BLaER1 treated with 17β-estradiol and CSF1 and Interleukin-3, amounts not matched to agents 10 nM and 100 nM (cell line): ENCODE results near the gene SLC35F5.
"Not testable (repeated sequence)": the region's sequence is repeated elsewhere in the genome, so short reads cannot be mapped to it uniquely, and the experiment has no call there.

Source experiments
- H3K27ac ChIP-seq, 11 experiments: shearing (Covaris generic); formaldehyde crosslinking; 2 replicates each; pipeline ENCODE4 v1.8.1; 2022
- H3K27me3 ChIP-seq, 11 experiments: shearing (Covaris generic); formaldehyde crosslinking; 2 replicates each; pipeline ENCODE4 v1.8.1; 2022
- H3K36me3 ChIP-seq, 11 experiments: shearing (Covaris generic); formaldehyde crosslinking; 2 replicates each; pipeline ENCODE4 v1.8.1; 2022
- H3K4me1 ChIP-seq, 10 experiments: shearing (Covaris generic); formaldehyde crosslinking; 2 replicates each; pipeline ENCODE4 v1.8.1; 2022
- H3K4me2 ChIP-seq, 11 experiments: shearing (Covaris generic); formaldehyde crosslinking; 2 replicates each; pipeline ENCODE4 v1.8.1; 2022
- H3K4me3 ChIP-seq, 10 experiments: shearing (Covaris generic); formaldehyde crosslinking; 2 replicates each; pipeline ENCODE4 v1.8.1; 2022
- H3K9ac ChIP-seq, 11 experiments: shearing (Covaris generic); formaldehyde crosslinking; 2 replicates each; pipeline ENCODE4 v1.8.1; 2022
- H3K9me3 ChIP-seq, 11 experiments: shearing (Covaris generic); formaldehyde crosslinking; replicated peaks in 1 of 11; 2 replicates each; pipeline ENCODE4 v1.8.1; 2022
- H4K20me1 ChIP-seq, 11 experiments: shearing (Covaris generic); formaldehyde crosslinking; 2 replicates each; pipeline ENCODE4 v1.8.1; 2022
- Cebpa-rat ChIP-seq, 11 experiments: shearing (Covaris generic); IDR thresholded peaks; 2 replicates each; pipeline ENCODE4 v1.8.1; 2022

SLC35F5 gene

DNA sequence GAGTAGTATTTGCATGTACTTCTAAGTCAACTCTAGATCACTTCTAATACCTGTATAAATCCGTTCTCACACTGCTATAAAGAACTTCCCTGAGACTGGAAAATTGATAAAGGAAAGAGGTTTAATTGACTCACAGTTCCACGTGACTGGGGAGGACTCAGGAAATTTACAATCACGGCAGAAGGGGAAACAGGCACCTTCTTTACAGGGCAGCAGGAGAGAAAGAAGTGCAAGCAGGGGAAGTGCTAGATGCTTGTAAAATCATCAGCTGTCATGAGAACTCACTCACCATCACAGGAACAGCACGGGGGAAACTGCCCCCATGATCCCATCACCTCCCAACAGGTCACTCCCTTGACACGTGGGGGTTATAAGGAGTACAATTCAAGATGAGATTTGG lies 24.0 kb upstream of the SLC35F5 start:
- no peaks in the 10 kb centered on the region for H4K20me1 ChIP-seq
- no peak for TF ChIP-seq Cebpa-rat (IDR thresholded peaks at IDR 0.05)
- peak overlapping the region in 1 of 11 experiments; percentile 12; a peak in 1 of 22 replicates for H3K4me2 ChIP-seq
- H3K27me3 ChIP-seq, result no peaks in the 10 kb centered on the region
- H3K9me3 ChIP-seq, result peaks cover 0 to 4% (median 0%) of the 10 kb centered on the region in 11 experiments; a peak in 1 of 22 replicates
- peaks cover 0 to 37% (median 11%) of the 10 kb centered on the region in 10 experiments; a peak in 10 of 20 replicates for H3K4me1 ChIP-seq
- H3K36me3 ChIP-seq, result no peaks in the 10 kb centered on the region
- no peak overlapping the region for H3K4me3 ChIP-seq
- H3K27ac ChIP-seq, result no peak overlapping the region
- H3K9ac ChIP-seq, result no peak overlapping the region

DNA sequence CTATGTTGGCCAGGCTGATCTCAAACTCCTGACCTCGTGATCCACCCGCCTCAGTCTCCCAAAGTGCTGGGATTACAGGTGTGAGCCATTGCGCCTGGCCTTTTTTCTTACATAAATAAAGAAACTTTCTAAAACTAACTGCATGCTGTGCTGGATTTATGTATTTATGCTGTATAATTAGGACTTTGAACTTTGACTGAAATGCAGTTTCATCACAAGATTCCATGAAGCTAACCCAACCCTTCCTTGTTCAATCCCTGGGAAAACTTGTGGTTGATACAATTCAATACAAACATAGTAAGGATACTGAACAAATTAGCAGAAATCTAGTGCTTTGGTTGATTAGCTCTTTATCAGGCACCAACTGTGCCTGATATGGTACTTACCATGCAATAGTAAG lies 20.9 kb upstream of the SLC35F5 start:
- Histone ChIP-seq H3K9me3 (peaks cover 0 to 4% (median 0%) of the 10 kb centered on the region in 11 experiments; a peak in 1 of 22 replicates), H3K36me3 (no peaks in the 10 kb centered on the region), H3K4me3 (no peak overlapping the region), H3K27me3 (no peaks in the 10 kb centered on the region), H3K9ac (no peak overlapping the region), H3K4me2 (peak overlapping the region in 7 of 11 experiments; percentile 1 to 56 (median 32); a peak in 10 of 22 replicates), H3K27ac (no peak overlapping the region), H3K4me1 (peaks cover 0 to 37% (median 11%) of the 10 kb centered on the region in 10 experiments; a peak in 10 of 20 replicates), H4K20me1 (no peaks in the 10 kb centered on the region)
- no peak for TF ChIP-seq Cebpa-rat (IDR thresholded peaks at IDR 0.05)

DNA sequence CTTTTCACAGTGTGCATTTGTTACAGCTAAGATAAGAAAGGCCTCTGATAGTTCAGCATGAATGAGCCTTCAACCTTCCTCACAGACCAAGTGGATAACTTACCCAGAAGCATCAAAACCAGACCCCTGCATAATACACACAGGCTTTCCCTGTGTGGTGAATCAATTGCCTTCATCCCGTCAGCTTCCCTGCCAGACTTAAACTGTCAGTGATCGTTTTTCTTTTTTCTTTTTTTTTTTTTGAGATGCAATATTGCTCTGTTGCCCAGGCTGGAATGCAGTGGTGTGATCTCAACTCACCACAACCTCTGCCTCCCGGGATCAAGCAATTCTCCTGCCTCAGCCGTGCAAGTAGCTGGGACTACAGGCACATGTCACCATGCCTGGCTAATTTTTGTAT lies 20.5 kb upstream of the SLC35F5 start:
- H3K27ac ChIP-seq, result no peak overlapping the region
- H3K4me3 ChIP-seq, result no peak overlapping the region
- peaks cover 0 to 4% (median 0%) of the 10 kb centered on the region in 11 experiments; a peak in 1 of 22 replicates for H3K9me3 ChIP-seq
- no peaks in the 10 kb centered on the region for H3K36me3 ChIP-seq
- no peak for TF ChIP-seq Cebpa-rat (IDR thresholded peaks at IDR 0.05)
- peak overlapping the region in 7 of 11 experiments; percentile 1 to 56 (median 32); a peak in 10 of 22 replicates for H3K4me2 ChIP-seq
- H4K20me1 ChIP-seq, result no peaks in the 10 kb centered on the region
- H3K4me1 ChIP-seq, result peaks cover 0 to 37% (median 11%) of the 10 kb centered on the region in 10 experiments; a peak in 10 of 20 replicates
- H3K27me3 ChIP-seq, result no peaks in the 10 kb centered on the region
- H3K9ac ChIP-seq, result no peak overlapping the region

DNA sequence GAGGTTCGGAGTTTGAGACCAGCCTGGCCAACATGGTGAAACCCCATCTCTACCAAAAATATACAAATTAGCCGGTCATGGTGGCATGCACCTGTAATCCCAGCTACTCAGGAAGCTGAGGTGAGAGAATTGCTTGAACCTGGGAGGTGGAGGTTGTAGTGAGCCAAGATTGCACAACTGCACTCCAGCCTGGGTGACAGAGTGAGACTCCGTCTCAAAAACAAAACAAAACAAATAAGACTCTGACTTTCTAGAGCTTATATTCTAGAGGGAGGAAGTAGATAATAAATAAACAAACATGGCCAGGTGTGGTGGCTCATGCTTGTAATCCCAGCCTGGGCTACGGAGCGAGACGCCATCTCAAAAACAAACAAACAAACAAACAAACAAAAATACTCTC lies 18.2 kb upstream of the SLC35F5 start:
- H3K36me3 ChIP-seq, H4K20me1 ChIP-seq, H3K9me3 ChIP-seq, H3K27ac ChIP-seq, H3K4me3 ChIP-seq, H3K4me2 ChIP-seq, H3K27me3 ChIP-seq, H3K9ac ChIP-seq: not testable (repeated sequence)
- peaks cover 0 to 27% (median 11%) of the 10 kb centered on the region in 10 experiments; a peak in 10 of 20 replicates for H3K4me1 ChIP-seq

DNA sequence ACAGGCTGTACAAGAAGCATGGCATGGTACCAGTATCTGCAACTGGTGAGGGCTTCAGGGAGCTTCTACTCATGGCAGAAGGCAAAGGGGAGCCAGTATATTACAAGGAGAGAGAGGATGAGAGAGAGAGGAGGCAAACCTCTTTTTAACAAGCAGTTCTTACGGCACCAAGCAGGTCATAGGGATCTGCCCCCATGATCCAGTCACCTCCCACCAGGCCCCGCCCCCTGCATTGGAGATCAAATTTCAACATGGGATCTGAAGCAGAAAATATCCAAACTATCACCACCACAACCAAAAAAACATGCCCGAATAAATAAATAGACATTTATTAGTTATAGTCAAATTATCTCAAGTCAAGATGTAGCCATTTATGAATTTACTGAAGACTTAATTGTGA lies 14.5 kb upstream of the SLC35F5 start:
- H3K4me1 ChIP-seq, result peaks cover 0 to under 1% (median 0%) of the 10 kb centered on the region in 10 experiments; a peak in 1 of 20 replicates
- H3K4me3 ChIP-seq, result no peak overlapping the region
- H4K20me1 ChIP-seq, result no peaks in the 10 kb centered on the region
- H3K27ac ChIP-seq, result no peak overlapping the region
- no peak overlapping the region for H3K9ac ChIP-seq
- no peak for TF ChIP-seq Cebpa-rat (IDR thresholded peaks at IDR 0.05)
- H3K9me3 ChIP-seq, result peaks cover 0 to 5% (median 0%) of the 10 kb centered on the region in 11 experiments; a peak in 2 of 22 replicates
- no peaks in the 10 kb centered on the region for H3K36me3 ChIP-seq
- no peak overlapping the region for H3K4me2 ChIP-seq
- no peaks in the 10 kb centered on the region for H3K27me3 ChIP-seq

DNA sequence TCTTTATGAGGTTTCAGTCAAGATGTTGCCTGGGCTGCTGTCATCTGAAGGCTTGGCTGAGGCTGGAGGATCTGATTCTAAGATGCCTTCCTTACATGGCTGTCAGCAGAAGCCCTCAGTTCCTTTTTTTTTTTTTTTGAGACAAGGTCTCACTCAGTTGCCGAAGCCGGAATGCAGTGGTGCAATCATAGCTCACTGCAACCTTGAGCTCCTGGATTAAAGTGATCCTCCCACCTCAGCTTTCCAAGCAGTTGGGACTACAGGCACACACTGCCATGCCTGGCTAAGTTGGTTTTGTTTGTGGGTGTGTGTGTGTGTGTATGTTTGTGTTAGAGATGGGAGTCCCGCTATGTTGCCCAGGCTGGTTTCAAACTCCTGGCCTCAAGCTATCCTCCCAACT lies 13.1 kb upstream of the SLC35F5 start:
- no peak for TF ChIP-seq Cebpa-rat (IDR thresholded peaks at IDR 0.05)
- peaks cover 0 to 12% (median 7%) of the 10 kb centered on the region in 11 experiments; a peak in 19 of 22 replicates for H3K9me3 ChIP-seq
- no peak overlapping the region for H3K27ac ChIP-seq

DNA sequence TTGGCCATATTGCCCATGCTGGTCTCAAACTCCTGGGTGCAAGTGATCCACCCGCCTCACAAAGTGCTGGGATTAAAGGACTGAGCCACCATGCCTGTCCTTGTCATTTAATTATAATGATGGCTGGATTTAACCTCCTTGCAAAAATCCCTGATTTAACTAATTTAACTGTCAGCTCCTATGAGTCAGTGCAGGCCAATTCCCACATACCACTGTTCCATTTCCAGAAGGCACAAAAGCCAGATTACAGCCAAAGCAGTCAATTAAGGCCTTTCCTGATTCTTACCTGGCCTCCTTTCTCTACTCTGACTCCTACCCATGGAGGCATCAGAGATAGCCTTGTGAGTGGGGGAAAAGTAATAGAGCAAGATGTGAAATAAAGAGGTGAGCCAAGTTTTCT lies 12.3 kb upstream of the SLC35F5 start:
- Histone ChIP-seq H3K36me3 (no peaks in the 10 kb centered on the region), H3K27me3 (no peaks in the 10 kb centered on the region), H3K9me3 (peaks cover 0 to 20% (median 14%) of the 10 kb centered on the region in 11 experiments; a peak in 19 of 22 replicates), H3K27ac (no peak overlapping the region), H3K4me2 (no peak overlapping the region), H3K4me1 (peaks cover 0 to 22% (median 0%) of the 10 kb centered on the region in 10 experiments; a peak in 6 of 20 replicates), H3K4me3 (no peak overlapping the region), H4K20me1 (no peaks in the 10 kb centered on the region), H3K9ac (no peak overlapping the region)
- no peak for TF ChIP-seq Cebpa-rat (IDR thresholded peaks at IDR 0.05)

More for the DNA sequence above, 13.1 kb upstream of the SLC35F5 start:
- H3K9ac ChIP-seq, result no peak overlapping the region
- H3K27me3 ChIP-seq, result no peaks in the 10 kb centered on the region
- no peaks in the 10 kb centered on the region for H3K36me3 ChIP-seq
- peaks cover 0 to 14% (median 0%) of the 10 kb centered on the region in 10 experiments; a peak in 6 of 20 replicates for H3K4me1 ChIP-seq
- no peak overlapping the region for H3K4me3 ChIP-seq
- no peak overlapping the region for H3K4me2 ChIP-seq
- no peaks in the 10 kb centered on the region for H4K20me1 ChIP-seq

DNA sequence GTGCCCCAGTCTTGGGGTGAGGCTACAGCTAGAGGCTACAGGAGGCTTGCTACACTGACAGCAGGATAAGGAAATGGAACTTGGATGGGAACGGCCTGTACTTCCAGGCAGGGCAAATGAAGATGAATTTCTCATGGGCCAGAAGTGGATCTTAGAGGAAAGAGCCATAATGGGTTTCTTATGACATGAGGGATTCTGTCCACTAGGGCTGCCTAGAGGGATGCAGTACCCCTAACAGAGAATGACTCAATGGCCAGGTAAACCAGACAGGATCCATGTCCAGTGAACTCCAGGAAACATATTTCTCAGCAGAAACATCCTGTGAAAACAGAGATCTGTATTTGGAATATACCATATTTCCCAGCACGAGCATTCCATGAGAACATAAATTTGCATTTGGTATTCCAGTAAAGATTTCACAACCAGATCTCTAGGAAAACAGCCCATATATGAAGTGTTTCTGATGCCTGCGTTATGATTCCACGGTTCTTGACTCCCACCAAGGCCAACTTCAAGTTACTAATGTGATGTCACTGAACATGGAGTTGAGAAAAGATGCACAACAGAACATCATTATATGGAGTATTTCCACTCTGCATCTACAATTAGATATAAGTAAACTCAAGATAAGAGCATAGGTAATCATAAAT lies 11.5 kb upstream of the SLC35F5 start:
- no peaks in the 10 kb centered on the region for H4K20me1 ChIP-seq
- TF ChIP-seq Cebpa-rat (IDR thresholded peaks at IDR 0.05), result no peak
- no peaks in the 10 kb centered on the region for H3K36me3 ChIP-seq
- H3K27ac ChIP-seq, result no peak overlapping the region
- no peak overlapping the region for H3K4me2 ChIP-seq
- no peak overlapping the region for H3K4me3 ChIP-seq
- no peak overlapping the region for H3K9ac ChIP-seq
- peaks cover 0 to 24% (median 20%) of the 10 kb centered on the region in 11 experiments; a peak in 19 of 22 replicates for H3K9me3 ChIP-seq
- H3K27me3 ChIP-seq, result no peaks in the 10 kb centered on the region
- peaks cover 0 to 22% (median 0%) of the 10 kb centered on the region in 10 experiments; a peak in 6 of 20 replicates for H3K4me1 ChIP-seq

DNA sequence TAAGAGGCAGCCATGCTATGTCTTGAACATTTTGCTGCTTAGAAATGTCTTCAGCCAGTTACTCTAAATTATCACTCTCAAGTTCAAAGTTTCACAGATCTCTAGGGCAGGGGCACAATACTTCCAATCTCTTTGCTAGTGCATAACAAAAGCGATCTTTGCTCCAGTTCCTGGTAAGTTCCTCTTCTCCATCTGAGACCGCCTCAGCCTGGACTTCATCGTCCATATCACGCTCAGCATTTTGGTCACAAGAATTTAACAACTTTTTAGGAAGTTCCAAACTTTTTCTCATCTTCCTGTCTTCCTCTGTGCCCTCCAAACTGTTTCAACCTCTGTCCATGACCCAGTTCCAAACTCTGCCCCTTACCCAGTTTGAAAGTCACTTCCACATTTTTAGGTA lies 8.8 kb upstream of the SLC35F5 start:
- Histone ChIP-seq H3K4me2 (peak overlapping the region in 3 of 11 experiments; percentile 4 to 80 (median 78); a peak in 5 of 22 replicates), H3K9ac (no peak overlapping the region), H3K4me1 (peaks cover 0 to 22% (median 0%) of the 10 kb centered on the region in 10 experiments; a peak in 6 of 20 replicates), H3K36me3 (no peaks in the 10 kb centered on the region), H3K27ac (peak overlapping the region in 2 of 11 experiments; percentile 20 to 24; a peak in 2 of 22 replicates), H3K4me3 (no peak overlapping the region), H3K27me3 (no peaks in the 10 kb centered on the region), H3K9me3 (peaks cover 0 to 28% (median 20%) of the 10 kb centered on the region in 11 experiments; a peak in 19 of 22 replicates), H4K20me1 (no peaks in the 10 kb centered on the region)
- no peak for TF ChIP-seq Cebpa-rat (IDR thresholded peaks at IDR 0.05)
